Measurements from ENCODE around the gene SH2B3.

Gene SH2B3

DNA sequence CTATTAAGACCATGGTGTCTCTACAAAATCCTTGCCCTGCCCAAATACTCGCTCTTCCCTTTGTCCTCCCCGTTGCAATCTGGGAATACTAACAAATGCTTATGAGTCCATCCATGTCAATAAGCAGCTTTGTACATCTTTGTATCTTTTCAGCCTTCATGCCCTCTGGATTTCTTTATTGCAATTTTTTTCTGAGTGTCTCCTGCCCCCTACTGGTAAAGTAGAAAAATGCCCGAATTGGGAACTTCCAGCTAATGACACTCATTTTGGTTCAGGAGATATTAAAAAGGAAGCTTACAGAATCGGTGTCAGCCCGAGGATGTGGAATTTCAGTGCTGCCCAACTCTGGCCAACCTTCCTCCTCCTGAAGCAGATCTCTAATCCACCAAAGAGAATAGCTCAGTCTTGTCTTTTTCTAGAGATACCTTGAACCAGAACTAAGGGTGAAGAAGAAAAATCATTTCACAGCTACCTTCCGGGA lies 46.0 kb downstream of the SH2B3 start:
- no peak overlapping the region for H3K4me3 ChIP-seq (ENCODE audit: low read depth, low read length)
- TF ChIP-seq, protein P1, sequence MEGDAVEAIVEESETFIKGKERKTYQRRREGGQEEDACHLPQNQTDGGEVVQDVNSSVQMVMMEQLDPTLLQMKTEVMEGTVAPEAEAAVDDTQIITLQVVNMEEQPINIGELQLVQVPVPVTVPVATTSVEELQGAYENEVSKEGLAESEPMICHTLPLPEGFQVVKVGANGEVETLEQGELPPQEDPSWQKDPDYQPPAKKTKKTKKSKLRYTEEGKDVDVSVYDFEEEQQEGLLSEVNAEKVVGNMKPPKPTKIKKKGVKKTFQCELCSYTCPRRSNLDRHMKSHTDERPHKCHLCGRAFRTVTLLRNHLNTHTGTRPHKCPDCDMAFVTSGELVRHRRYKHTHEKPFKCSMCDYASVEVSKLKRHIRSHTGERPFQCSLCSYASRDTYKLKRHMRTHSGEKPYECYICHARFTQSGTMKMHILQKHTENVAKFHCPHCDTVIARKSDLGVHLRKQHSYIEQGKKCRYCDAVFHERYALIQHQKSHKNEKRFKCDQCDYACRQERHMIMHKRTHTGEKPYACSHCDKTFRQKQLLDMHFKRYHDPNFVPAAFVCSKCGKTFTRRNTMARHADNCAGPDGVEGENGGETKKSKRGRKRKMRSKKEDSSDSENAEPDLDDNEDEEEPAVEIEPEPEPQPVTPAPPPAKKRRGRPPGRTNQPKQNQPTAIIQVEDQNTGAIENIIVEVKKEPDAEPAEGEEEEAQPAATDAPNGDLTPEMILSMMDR (IDR thresholded peaks at IDR 0.05; ENCODE audit: low read depth, low read length): peak; percentile 63

DNA sequence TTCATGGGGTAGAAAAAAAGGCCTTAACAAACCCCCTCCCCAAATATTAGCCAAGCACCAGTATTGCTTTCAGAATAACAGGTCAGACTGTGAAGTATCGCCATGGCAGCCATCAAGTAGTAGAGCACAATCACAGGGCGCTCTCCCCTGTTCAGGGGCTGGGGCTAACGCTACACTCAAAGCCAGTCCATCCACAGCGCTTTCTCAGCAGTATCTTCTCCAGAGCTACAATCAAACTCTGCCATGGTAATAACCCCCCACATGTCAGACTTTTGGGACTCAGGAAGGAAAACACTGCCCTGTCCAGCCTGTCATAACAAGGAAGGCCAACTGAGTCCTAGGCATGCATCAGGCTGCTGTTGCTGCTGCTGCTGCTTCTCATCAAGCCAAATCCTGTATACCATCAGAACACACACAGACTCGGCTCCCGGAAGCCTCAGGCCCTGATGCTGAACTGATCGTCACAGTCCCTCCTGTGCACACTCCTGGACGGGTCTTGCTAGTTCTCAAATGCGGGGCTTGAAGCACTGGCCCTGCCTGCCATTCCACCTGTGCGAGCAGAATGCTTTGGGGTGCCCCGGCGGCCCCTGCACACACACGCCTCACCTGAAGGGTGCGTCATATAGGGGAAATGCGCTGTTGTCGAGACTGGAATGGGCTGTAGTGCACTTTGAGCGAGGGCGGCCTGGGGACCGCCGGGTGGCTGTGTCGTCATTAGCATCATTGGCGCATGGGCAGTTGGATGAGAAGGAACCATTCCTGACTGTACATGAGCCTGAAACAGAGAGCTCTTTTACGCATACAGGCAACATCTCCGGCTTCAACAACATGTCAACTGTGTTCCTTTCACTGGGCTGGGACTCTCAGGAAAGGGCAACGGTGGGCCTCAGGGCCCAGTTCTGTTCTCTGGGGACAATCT lies 47.6 kb downstream of the SH2B3 start:
- no peak overlapping the region for H3K4me3 ChIP-seq (ENCODE audit: low read depth, low read length)
- TF ChIP-seq, protein P1 (IDR thresholded peaks at IDR 0.05; ENCODE audit: low read depth, low read length): no peak

DNA sequence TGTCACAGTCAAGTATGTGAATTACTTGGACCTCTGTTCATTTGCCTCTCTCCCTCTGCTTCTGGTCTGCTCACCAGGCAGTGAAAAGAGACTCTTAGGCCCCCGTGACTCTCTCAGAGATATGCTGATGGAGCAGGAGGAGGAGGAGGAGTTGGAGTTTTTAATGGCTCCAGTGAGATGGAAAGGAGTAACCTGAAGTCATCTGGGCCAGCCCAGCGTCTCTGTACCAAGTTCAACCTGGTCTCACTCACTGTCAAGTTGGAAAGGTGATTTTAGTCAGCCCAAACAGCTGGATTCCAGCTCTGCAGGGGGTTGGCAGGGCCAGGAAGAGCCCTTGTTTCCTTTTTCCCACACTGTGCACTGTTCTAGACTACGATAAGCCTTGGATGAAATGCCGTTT lies 48.6 kb downstream of the SH2B3 start:
- TF ChIP-seq, protein P1 (IDR thresholded peaks at IDR 0.05; ENCODE audit: low read depth, low read length): no peak
- no peak overlapping the region for H3K4me3 ChIP-seq (ENCODE audit: low read depth, low read length)

DNA sequence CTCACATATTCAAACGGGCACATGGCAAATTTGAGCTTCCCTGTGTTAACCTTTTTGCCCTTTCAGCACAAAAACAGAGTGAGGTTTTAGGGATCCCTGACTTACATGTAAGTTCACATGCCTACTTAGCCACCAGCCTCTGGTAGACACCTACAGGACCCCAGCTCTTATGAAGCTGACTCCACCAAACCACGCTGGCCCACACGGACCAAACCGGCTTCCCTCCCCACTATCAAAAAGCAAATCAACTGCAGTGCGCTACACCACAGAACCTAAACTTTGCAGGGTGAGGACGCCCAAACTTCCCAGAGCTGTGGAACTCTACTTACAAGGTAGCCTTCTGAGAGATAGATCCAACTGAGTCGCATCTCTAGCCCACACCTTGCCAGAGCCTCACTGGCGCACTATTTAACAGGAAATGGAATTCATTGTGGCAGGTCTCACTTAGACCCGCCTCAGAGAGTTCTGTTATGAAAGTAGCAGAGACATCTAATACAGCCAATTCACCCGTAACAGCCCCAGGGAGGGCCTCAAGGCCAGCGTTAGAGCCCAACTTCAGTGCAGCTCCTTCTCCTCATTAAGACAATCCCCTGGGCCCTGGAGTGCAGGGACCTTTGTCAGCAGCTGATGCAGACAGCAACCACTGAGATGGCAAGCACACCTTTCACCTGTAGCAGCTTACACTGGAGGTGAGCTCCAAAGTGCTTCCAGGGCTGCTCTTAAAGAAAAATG lies 49.2 kb downstream of the SH2B3 start:
- TF ChIP-seq, protein P1 (IDR thresholded peaks at IDR 0.05; ENCODE audit: low read depth, low read length): no peak
- H3K4me3 ChIP-seq (ENCODE audit: low read depth, low read length): no peak overlapping the region

DNA sequence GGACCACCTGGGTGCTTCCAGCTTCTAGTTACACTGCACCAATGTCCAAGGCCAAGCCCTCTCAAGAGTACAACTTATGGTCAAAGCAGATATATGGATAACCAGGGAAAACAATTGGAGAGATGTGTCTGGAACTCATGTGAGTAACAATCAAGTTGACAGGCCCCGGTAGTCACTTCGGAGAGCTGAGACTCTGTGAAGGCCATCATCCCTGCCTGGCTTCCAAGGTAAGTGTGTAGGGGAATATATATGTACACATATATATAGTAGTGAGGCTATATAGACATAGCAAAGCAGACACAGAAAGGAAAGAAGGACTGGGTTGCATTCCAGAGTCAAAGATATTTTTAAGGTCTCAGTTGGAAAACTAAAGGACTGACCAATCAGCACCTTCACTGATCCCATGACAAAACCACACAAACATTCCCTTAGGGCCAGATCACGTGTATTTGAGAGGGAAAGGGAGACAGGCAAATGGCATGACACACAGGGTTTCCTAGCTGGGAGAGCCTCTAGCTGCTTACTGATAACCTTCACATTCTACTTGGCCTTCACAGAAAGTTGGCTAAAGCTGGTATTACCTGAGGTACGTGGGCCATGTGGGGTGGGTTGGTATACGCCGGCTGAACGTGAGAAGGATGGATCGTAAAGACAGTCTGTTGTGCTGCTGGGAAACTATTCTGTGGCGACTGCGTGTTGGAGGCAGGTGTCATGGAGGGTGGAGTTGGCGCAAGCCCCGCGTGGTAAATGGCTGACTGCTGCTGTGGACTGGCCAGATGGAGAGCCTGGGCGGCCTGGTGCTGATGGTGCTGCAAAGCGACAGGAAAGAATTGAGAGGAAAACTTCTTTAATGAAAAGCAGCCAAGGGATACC lies 50.0 kb downstream of the SH2B3 start:
- no peak overlapping the region for H3K4me3 ChIP-seq (ENCODE audit: low read depth, low read length)
- TF ChIP-seq, protein P1 (IDR thresholded peaks at IDR 0.05; ENCODE audit: low read depth, low read length): no peak

DNA sequence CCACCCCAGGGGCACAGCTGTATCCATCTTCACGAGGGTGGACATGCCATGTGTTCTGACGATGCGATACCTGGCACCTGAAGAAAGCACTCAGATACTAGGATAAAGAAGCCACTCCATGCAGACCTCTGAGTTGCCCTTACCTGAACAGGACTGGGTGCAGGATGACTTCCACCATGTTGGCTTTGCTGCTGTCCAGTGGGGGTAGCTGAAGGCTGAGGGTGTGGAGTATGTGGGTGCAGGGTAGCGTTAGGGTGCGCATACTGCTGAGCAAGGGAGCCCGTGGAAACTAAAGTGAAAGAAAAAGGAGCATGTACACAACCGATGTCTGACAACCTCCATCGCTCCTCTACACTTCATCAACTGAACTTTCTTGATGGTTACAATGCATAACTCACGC lies 51.3 kb downstream of the SH2B3 start:
- TF ChIP-seq, protein P1 (IDR thresholded peaks at IDR 0.05; ENCODE audit: low read depth, low read length): no peak
- H3K4me3 ChIP-seq (ENCODE audit: low read depth, low read length): no peak overlapping the region

Measured in WI38 (cell line).